GM18868 (cell line): ENCODE measurements around the gene CES2.
"Not testable (repeated sequence)": the region's sequence is repeated elsewhere in the genome, so short reads cannot be mapped to it uniquely, and the experiment has no call there.

ENCODE experiments used
- ATAC-seq: cut with Tn5 transposase; IDR thresholded peaks from one replicate; pipeline ENCODE4 v1.9.1; 2021; ENCODE audit warnings: mild to moderate bottlenecking, moderate library complexity; ENCODE audit not compliant: unreplicated experiment

The CES2 gene

DNA sequence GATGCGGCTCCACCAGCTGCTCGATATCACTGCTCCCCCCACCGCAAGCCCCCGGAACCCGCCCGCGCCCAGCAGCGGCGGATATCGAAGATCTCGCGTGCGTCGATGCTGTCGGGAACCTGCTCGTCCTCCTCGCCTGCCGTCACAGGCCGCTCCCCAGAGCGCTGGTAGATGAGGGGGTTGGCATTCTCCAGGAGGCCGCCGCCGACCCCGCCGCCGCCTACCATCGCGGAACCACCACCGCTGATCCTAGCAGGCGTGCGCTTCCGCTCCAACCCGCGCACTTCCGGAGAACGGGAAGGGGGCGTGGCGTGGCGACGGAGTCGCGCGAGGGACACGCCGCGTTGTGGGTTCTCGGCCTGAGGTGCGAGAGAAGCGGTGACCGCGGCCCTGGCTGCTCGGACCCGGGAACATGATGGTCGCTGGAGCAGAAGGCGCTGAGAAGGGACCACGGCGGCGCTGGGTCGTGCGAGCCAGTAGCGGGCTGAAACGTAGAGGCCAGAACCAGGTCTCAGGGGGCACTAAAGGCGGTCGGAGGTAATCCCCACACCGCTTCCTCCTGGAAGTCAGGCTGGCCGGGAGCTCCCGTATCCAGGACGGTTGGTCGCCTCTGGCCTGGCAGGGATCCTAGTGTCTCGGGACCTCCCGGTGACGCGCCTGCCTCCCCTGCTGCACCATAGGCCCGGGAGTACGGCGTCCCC is 1.0 kb upstream of the CES2 start, which contains the start of gene CIAO2B:
CIAO2B (minus strand) TSS at position 265 of the 701 bp plus-strand sequence; CDS start at position 227, 38 bp downstream.
- ATAC-seq, result peak; percentile 84

DNA sequence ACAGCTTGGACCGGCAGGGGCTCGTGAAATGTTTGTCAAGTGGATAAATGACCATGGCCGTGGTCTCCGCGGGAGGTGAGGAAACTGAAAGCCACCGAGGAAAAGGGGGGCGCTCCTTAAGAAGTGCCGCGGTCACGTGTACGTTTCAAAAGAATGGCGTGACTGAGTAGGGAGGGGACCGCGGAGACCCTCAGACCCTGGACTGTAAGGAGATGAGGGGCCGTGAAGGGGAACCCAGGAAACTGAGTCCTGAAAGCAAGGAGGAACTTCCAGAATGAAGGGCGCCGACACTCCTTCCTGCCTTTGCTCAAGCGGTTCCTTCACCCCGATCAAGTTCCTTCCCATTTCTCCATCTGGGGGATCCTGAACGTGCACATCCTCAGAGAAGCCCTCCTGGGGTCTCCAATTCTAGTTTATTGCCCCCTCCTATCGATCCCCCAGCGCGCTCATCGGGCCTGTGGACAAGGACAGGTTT is 440 bp upstream of the CES2 start:
- peak; percentile 12 for ATAC-seq

DNA sequence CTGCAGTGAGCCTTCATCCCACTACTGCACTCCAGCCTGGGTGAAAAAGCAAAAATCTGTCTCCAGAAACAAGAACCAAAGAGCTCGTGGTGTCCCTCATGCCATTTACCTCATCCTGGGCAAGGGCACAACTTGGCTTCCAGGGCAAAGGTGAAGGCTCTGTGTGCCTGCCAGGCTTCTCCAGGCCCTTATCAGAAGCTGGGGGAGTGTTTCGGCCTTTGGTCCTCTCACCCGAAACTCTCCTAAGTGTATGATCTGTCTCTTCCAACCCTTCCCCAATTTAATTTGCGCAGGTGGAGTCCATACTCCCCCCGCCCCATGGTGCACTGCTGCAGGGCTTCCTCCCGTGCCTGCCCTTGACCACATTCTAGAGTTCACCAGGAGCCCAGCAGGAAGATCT is 1.1 kb downstream of the CES2 start:
- ATAC-seq, result no peak

DNA sequence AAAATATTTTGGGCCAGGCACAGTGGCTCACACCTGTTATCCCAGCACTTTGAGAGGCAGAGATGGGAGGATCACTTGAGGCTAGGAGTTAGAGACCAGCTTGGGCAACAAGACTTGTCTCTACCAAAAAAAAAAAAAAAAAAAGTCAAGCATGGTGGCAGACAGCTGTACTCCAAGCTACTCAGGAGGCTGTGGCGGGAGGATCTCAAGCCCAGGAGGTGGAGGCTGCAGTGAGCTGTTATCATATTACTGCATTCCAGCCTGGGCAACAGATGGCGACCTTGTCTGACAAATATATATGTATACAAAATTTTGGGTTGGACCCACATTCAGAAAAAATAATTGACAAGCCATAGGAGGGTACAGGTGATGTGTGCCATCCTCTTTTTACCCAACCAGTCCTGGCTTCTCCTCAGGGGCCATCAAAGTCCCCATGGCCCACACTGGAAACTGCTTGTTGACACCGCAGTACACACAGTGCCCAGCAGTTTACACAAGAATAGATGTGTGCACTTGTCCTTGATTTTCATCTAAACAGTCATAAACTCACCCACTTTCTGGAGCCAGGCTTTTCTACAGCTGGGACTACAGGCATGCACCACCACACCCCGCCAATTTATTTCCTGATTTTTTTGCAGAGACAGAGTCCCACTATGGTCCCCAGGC is 1.7 kb downstream of the CES2 start:
- no peak for ATAC-seq

DNA sequence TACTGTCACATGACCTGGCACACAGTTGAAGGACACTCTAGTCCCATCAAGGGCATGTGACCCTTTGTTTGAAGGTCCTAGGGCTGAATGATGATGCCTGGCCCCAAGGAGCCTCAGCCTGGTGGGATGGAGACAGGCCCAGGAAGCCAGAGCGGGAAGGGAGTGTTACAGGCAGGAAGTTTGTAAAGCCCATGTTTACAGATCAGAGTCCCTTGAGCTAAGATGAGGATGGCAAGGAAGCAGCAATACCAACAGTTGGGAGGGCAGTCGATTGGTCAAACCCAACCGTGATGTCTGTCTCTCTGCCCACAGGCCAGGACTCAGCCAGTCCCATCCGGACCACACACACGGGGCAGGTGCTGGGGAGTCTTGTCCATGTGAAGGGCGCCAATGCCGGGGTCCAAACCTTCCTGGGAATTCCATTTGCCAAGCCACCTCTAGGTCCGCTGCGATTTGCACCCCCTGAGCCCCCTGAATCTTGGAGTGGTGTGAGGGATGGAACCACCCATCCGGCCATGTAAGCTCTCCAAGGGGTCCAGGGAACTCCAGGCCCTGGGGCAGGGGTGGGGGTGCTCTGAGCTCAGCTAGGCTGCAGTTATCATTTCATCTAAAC is 2.5 kb downstream of the CES2 start:
- no peak for ATAC-seq

DNA sequence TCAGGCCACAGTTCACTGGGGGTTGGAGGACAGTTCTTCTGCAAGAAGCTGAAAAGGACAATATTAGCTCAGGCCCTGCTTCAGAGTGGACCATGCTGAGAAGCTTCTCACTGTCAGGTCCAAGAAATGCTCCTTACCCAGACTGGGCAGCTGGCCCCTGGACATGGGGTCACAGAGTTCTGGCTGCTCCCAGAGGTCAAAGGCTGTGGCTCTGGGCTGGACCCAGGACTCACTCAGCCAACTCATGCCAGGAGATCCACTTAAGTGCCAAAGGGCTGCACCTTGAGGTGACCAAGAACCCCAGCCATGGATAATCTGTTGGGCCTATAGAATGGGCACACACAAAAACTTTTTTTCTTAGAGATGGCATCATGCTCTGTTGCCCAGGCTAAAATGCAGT is 4.0 kb downstream of the CES2 start:
- no peak for ATAC-seq

DNA sequence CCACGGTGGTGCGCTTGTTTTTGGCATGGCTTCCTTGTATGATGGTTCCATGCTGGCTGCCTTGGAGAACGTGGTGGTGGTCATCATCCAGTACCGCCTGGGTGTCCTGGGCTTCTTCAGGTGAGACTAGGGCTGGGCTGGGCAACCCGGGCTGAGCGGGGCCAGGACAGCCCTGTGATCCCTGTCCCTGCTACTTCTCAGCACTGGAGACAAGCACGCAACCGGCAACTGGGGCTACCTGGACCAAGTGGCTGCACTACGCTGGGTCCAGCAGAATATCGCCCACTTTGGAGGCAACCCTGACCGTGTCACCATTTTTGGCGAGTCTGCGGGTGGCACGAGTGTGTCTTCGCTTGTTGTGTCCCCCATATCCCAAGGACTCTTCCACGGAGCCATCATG is 4.9 kb downstream of the CES2 start:
- no peak for ATAC-seq

DNA sequence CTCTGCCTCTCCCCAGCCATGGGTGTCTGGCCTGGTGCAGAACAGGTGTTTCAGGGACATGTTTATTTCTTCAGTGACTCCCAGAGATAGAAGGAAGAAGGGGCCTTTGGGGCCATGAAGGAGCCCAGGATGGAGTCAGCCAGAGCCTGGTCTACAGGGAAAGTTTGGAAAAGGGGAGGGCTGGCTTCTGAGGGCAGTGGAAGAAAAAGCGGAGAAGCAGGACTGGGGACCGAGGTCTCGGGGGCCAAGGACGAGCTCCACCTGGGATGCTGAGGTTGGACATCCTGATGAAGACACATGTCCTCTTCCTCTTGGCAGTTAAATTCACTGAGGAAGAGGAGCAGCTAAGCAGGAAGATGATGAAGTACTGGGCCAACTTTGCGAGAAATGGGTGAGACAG is 7.7 kb downstream of the CES2 start:
- ATAC-seq, result no peak

DNA sequence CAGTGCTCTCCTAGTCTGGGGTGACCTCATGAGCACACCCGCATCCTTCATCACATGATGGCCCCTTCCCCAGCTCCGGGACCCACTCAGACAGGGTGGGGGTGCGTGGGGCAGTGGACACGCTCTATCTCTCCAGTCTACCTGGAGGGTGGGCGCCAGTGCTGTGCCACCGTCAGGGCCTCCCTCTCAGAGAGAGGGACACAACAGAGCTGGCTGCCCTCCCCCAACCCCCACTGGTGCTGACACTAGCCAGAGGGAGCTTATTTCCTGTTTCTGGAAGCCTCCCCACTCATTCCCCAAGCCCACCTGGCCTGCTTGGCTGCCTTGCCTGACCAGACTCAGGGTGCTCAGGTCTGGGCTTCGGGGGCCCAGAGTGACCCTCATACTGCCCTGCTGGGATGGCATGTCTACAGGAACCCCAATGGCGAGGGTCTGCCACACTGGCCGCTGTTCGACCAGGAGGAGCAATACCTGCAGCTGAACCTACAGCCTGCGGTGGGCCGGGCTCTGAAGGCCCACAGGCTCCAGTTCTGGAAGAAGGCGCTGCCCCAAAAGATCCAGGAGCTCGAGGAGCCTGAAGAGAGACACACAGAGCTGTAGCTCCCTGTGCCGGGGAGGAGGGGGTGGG is 8.2 kb downstream of the CES2 start:
- no peak for ATAC-seq

DNA sequence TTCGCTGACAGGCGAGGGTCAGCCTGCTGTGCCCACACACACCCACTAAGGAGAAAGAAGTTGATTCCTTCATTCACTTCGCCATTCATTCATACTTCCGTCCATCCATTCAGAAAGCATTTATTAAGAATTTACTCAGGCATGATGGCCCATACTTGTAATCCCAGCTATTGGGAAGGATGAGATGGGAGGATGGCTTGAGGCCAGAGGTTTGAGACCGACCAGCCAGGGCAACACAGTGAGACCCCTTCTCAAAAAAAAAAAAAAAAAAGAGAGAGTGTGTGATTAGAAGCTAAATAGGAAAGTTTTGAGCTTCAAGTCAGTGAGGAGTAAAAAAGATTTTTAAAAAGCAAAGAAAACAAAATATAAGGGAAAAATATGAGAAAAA is 8.7 kb downstream of the CES2 start:
- no peak for ATAC-seq

DNA sequence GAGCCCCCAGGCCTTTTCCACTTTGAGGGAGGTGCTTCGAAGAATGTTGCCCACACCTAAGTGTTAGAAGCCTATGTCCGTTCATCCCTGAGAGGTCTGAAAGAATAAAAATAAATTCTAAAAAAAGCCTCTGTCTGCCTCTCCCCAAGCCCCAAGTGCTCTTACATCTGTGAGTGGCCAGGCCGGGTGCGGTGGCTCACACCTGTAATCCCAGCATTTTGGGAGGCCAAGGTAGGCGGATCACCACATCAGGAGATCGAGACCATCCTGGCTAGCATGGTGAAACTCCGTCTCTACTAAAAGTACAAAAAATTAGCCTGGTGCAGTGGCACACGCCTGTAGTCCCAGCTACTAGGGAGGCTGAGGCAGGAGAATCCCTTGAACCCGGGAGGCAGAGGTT is 9.7 kb downstream of the CES2 start:
- not testable (repeated sequence) for ATAC-seq

DNA sequence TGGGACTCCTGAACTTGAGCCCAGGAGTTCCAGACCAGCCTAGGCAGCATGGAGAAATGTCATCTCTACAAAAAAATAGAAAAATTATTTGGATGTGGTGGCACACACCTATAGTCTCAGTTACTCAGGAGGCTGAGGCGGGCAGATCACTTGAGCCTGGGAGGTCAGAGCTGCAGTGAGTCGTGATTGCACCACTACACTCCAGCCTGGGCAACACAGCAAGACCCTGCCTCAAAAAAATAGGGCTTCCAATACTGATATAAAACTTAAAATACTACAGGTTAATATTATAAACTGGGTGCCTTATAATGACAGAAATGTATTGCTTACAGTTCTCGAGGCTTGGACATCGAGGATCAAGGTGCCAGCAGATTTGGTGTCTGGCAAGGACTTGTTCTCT is 10.6 kb downstream of the CES2 start:
- no peak for ATAC-seq

DNA sequence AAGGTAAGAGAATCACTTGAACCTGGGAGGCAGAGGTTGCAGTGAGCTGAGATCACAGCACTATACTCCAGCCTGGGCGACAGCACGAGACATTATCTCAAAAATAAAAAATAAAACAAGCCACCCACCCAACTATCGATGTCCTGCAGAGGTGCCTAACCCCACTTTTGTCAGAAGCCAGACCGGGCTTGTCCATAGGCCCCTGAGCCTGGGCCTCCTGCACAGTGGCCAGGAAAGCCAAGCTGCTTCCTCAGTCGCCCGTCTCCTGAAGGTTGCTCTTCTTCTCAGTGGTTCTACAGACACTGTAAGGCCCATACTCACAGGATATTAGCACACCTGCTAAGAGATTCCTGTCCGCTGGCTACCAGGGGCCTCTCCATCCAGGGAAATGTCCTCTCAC is 11.2 kb downstream of the CES2 start:
- ATAC-seq, result no peak

DNA sequence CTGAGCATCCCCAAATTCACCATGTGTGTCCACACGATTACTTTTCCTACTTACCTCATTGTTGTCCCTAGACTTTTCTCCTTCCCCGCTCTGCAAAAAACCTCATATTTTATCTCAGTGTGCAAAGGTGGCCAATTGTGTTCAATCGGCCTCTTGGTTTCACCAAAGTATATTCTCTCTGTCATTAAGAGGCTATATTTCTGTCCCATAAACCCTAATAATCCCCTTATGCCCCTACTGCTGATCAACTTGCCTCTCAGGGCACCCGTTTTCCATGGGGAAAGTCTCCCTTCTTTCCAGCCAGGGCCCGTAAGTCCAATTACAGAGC is 11.6 kb downstream of the CES2 start:
- no peak for ATAC-seq

DNA sequence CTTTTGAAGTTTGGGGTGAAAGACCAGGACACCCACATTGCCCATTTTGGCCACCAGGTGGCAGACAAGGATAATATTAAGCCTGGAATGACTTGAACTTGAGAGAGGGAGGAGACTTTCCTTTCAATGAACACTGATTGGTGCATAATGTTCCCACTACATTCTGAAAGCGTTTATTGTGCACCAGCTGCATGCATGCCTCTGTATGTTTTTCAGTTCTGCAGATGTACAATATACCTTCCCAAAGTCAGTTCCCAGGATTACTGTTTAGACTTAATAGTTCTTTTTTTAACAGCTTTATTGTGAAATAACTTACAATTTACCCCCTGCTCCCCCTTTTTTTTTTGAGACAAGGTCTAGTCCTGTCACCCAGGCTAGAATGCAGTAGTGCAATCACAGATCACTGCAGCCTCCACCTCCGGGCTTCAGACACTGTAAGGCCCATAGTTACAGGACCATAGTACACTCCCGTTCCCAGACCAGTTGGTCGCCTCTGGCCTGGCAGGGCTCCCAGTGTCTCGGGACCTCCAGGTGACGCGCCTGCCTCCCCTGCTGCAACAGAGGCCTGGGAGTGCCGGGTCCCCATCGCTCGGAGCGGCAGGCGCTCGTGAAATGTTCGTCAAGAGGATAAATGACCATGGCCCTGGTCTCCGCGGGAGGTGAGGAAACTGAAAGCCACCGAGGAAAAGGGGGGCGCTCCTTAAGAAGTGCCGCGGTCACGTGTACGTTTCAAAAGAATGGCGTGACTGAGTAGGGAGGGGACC is 12.2 kb downstream of the CES2 start:
- ATAC-seq, result peak; percentile 69

DNA sequence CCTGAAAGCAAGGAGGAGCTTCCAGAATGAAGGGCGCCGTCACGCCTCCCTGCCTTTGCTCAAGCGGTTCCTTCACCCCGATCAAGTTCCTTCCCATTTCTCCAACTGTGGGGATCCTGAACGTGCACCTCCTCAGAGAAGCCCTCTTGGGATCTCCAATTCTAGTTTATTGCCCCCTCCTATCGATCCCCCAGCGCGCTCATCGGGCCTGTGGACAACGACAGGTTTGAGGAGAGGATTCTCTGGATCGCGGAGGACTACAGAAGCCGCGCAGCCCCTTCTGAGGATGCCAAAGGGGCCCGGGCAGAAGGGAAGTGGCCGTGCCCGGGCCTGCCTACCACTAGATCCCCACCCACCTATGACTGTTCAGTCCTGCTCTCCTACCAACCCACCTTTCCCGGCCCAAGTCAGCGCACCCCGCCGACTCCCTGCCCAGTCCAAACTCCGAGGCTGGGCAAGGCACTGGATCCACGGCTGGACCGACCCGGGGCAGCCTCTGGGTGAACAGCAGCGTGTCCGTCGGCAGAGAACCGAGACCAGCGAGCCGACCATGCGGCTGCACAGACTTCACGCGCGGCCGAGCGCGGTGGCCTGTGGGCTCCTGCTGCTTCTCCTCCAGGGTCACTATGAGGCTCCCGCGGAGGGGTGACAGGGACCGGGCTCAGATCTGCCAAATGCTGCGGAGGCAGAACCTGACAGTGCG is 13.0 kb downstream of the CES2 start:
- no peak for ATAC-seq

DNA sequence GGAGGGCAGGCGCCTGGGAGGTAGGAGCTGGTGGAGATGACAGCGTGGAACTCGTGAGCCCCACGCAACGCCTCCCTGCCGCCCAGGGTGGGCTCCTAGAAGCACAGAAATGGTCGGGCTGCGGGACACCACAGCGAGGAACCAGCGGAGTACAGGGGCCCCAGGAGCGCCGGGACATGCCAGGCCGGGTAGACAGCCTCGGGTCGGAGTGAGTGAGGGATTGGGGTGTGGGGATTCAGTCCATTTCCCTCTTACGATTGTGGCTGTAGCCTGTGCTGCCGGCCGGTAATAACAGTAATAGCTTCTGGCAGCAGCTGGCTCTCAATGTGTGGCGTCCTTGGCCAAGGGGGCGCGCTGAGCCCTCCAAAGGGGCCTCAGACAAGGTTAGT is 13.5 kb downstream of the CES2 start:
- ATAC-seq, result no peak

DNA sequence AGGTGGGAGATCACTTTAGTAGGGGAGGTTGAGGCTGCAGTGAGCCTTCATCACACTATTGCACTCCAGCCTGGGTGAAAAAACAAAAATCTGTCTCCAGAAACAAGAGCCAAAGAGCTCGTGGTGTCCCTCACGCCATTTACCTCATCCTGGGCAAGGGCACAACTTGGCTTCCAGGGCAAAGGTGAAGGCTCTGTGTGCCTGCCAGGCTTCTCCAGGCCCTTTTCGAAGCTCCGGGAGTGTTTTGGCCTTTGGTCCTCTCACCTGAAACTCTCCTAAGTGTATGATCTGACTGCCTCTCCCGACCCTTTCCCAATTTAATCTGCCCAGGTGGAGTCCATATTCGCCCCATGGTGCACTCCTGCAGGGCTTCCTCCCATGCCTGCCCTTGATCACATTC is 14.2 kb downstream of the CES2 start:
- no peak for ATAC-seq

DNA sequence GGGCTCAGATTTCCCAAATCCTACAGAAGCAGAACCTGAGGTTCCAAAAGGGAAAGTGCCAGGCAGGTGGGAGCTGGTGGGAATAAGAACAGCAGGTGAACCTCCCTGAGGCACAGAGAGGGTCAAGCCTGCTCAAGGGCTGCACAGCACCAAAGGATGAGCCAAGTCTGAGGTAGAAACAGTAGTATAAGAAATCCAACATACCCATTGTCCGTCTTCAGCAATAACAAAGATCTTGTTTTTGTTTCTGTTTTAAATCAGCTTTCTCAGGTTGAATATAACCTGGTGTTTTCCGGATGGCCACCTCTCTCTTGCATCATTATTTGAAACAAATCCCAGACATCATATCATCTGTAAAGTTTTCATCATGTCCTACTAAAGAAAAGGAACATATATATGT is 15.1 kb downstream of the CES2 start:
- no peak for ATAC-seq

DNA sequence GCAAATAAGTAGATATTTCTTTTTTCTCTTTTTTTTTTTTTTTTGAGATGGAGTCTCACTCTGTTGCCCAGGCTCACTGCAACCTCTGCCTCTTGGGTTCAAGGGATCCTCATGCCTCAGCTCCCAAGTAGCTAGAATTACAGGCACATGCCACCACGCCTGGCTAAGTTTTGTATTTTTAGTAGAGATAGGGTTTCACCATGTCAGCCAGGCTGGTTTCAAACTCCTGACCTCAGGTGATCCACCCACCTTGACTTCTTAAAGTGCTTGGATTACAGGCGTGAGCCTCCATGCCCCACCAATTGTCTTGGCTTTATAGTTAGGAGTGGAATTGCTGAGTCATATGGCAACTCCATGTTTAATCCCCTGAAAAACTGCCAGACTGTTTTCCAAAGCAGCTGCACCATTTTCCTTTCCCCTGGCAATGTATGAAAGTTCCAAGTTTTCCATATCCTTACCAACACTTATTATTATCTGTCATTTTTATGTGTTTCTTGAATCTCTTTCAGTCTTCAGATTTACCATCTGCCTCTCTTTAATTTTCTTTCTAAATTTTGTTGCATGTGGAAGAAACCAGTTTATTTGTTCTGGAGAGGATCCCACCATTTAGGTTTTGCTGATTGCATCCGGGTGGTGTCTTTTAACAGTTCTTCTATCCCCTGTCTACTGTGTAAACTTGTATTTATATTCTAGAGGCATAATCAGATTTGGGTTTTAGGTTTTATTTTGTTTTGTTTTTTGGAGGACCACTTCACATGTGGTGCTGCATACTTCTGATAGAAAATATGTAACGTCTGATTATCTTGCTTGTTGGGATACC is 15.9 kb downstream of the CES2 start:
- ATAC-seq, result no peak
